ENCODE results near the gene GOPC.
"Not testable (repeated sequence)": the region's sequence is repeated elsewhere in the genome, so short reads cannot be mapped to it uniquely, and the experiment has no call there.

GOPC gene

DNA sequence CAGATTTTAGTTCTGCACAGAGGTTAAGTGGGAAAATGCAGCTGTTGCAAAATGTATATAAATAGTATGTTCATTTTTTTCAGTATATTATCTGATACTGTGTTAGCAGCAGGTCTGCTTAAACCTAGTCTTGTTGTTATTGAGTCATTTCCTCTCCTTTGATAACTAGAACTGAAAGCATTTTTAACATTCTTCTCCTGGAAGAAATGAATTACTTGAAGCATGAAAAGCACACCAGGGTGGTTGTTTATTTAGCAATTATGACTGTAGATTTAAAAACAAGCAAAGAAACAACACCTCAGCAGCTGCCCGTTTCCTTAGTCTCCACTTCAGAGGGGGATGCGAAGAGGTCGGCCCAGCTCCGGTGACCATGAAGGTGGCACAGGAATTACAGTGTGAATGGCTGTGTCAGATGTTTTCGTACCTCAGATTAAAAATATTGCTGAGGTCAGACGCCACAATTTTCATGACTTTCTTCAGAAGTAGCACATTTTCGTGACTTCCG, 53.5 kb downstream of the GOPC start:
- DNase-seq = peak; percentile 37

DNA sequence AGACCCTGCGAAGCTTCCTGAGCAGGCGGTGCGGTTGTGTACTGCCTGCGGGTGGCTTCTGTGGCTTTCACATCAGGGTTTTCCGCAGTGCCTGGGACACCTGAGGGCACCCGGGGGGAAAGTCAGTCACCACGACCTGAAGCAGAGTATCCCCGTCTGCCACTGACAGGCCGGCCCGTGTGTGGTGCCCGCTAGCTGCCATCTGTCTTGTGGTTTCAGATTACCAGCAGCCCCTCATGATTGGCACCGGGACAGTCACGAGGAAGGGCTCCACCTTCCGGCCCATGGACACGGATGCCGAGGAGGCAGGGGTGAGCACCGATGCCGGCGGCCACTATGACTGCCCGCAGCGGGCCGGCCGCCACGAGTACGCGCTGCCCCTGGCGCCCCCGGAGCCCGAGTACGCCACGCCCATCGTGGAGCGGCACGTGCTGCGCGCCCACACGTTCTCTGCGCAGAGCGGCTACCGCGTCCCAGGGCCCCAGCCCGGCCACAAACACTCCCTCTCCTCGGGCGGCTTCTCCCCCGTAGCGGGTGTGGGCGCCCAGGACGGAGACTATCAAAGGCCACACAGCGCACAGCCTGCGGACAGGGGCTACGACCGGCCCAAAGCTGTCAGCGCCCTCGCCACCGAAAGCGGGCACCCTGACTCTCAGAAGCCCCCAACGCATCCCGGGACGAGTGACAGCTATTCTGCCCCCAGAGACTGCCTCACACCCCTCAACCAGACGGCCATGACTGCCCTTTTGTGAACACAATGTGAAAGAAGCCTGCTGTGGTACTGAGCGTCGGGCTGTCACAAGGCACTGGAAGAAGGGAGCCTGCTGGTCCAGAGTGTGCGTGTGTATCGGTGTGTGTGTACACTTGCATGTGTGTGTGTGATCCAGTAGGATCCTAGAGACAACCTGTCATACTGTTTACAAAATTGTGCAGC, 54.4 kb downstream of the GOPC start:
- peak; percentile 45 for DNase-seq

DNA sequence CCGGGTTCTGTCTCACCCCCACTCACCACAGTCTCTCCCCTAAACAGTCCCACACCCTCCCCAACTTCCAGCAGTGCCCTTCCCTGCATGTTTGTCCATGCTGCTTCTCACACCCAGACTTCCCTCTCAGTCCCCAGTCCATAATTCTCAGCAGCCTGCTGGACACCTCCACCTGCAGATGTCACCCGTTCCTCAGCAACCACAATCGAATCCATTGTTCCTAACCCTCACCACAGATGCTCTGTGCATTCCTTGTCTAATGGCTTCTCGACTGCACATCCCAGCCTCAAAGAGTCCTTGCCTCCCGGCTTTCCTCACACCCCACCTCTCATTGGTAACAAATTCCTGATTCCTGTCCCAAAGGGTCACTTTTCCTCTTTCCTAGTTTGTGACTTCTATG, 55.6 kb downstream of the GOPC start:
- no peak for DNase-seq

DNA sequence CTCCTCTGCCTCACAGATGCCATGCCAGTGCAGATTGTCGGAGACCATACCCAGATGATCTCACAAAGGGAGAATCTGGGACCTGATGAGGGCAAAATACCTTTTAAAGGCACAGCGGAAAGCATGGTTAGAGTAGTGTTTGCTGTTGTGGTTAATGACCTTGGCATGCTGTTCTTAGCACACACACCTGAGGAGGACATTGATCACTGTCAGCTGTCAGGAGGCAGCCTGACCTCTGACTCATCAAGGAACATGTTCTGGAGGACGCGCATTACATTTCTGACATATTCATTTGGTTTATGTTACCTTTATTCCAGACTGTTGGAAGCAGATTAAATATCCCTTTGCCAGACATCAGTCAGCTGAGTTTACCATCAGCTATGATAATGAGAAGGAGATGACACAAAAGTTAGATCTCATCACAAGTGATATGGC, 57.1 kb downstream of the GOPC start:
- no peak for DNase-seq

DNA sequence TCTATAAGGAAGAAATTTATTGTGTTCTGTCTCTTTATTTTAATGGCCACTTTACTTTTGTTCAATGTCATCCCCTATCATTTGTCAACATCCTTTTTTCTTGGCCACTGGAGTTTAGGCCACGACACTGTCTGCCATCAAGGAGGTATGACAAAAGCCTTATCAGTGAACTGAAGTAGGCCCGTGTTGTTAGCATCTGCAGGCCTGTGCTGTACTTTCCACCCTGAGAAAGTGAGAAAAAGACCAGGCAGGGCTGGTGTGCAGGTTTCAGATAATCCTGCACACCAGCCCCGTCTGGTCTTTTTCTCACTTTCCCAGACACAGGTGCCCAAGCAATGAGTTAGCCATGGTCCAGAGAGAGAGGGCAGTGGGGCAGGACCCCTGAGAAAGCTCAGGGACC, 57.6 kb downstream of the GOPC start:
- no peak for DNase-seq

DNA sequence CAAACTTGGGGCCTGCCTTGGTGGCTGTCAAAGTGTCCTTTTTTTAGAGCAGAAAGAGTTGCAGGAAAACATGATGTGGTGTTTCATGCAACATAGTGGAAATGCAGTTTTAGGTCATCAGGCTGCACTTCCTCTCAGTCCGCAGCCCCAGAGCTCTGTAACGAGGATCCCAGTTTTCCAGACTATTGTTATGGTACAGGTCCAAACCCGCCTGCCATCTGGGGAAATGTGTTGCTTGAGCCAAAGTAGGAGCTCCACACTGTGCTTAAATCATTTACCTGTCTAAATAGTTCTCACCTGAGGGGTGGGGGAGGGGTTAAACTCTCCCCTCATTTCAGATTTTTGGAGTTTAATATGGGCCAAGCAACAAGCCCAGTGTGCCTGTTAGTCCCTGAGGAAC, 59.8 kb downstream of the GOPC start:
- no peak for DNase-seq

DNA sequence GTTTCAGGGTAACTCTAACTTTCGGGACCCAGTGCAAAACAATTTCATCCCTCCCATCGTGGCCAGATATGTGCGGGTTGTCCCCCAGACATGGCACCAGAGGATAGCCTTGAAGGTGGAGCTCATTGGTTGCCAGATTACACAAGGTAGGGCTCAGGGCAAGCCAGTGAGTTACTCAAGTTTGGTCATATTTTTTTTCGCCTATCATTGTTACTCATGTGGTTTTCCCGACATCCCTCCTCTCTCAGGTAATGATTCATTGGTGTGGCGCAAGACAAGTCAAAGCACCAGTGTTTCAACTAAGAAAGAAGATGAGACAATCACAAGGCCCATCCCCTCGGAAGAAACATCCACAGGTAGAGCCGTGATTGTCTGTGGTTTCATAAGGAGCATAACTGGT, 61.6 kb downstream of the GOPC start:
- no peak for DNase-seq

DNA sequence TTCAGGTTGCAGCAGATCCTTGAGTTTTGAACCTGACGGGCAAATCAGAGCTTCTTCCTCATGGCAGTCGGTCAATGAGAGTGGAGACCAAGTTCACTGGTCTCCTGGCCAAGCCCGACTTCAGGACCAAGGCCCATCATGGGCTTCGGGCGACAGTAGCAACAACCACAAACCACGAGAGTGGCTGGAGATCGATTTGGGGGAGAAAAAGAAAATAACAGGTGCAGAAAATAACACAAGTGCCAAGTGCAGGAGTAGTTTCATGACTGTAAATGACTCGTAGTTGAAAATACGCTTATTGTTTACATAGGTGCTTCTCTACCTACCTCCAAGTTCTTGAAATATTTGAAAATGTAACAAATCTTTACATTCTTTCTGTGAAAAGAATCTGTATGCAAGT, 63.7 kb downstream of the GOPC start:
- no peak for DNase-seq

DNA sequence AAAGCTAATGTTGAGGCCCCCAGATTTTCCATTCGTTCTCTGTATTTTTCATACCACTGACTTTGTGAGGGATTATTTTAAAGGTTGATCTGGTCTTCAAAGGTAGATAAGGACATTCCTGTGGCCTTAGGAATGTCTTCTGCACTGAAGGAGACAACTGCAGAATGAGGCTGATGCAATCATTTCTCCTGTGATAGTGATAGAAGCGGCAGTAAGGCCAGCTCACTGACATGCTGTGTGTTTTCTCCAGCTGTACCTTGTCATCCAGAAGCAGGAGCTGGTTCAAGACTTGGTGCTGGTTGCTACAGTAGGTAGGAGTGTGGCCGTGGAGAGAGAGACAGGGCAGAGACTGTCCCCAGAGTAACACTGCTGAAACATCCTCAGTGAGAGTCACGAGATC, 66.0 kb downstream of the GOPC start:
- DNase-seq = no peak

DNA sequence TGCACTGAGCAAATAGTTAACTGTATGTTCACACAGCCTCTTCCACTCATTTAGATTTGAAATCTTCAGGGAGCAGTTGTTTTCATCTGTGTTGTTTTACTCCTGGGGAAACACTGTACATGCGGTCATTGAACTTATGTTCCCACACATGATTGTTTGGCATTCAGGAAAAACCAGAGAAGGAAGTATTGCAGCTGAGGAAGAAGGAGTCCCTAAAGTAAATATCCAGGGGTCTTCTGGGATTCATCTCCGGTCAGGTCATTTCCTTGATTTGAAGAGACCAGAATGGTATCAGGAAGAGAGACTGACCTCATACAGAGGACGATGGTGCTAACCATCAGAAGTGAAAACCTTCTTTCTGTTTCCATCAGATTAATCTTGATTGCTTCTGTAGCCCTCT, 67.3 kb downstream of the GOPC start:
- DNase-seq = no peak

DNA sequence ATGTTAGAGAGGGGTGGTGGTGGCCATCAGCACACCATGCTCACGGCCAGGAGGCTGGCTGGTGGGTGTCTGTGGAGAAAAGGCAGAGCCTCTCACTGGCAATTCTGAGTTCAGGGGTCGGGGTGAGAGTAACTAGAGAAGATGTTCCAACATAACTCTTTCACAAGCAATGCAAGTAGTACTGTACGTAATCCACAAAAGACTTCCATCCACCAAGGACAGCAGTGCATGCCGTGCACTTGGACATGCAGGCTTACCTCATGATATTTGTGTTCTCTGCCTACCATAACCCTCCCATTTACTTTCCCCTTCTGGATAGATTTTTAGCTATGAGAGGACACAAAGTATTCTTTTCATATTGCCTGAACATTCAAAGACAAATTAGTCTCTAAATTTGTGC, 68.5 kb downstream of the GOPC start:
- no peak for DNase-seq

DNA sequence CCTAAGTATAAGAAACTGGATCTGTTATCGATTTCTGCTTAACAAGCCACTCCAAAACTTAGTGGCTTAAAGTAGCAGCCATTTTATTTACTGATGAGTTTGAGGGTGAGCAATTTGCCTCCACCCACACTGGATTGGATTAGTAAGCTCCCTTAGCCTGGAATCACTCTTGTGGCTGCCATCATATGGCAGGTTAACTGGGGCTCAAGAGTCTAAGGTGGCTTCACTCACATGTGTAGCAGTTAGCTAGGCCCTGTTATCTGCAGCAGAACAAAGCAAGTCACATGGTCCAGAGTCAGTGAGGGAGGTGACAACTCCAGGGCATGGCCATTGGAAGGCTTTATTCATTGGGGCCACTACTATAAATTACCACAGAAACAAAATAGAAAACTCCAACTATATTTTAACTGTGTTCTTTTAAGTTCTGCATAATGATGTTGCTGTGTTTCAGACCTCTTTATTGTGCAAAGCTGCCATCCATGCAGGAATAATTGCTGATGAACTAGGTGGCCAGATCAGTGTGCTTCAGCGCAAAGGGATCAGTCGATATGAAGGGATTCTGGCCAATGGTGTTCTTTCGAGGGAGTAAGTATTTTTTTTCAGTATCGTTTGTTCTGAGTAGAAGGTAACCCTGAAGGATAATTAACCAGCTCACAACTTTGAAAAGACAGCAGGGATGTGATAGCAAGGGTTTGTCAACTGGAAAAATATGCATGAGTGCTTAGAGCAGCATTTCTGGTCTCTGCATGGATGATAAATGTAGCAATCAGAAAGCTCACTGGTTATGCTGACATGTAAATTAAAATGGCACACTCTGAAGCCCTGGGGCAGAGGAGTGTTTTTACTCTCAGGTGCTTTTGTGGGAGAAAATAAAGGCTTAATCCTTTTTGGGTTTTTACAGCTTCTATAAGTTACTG, 70.2 kb downstream of the GOPC start:
- DNase-seq = no peak

DNA sequence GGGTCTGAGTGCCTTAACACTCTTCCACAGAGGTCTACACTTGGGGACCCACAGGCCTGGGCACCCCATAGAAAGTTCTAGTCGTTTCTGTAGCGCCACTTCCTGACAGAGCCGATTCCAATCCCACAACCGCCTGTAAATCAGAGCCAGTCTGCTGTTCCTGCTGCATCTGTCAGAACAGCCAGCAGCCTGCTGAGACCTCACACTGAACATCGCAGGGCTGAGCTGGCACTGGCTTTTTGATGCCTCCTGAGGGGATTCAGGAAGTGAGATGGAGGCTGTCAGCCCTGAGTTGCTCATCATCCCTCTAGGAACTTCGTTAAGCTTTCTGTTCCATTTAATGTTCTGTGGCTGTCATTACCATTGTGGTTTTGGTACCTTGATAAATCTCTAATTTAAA, 71.0 kb downstream of the GOPC start:
- no peak for DNase-seq

DNA sequence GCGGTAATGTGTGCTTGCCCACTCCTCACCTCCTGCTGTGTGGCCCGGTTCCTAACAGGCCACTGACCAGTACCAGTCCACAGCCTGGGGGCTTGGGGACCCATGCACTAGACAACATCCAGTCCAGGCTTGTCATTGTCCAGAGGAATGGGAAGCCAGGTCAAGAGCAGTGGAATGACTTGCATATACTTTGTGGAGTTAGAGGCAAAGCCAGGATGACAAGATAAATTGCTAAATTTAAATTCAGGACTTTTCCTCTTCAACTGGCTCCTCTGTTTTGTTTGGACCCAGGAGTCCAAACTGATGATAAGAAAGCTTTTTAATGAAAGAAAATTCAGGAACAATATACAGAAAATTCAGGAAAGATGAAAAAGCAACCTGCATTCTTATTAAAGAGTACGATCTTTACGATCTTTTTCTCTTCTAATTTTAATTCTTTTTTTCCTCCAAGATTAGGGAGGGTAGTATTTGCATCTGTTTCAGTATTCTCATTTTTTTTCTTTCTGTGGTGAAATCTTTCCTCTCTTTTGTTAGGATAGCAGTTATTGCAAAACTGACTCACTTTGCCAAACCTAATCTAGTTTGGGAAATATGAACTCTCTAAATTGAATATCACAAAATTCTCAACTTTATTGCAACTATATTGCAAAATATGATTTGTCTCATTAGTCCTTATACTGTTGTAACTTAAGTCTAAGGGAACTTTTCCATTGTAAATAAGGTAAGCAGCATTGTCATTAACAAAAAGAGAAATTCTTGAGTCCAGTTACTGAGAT, 71.7 kb downstream of the GOPC start:
- no peak for DNase-seq

DNA sequence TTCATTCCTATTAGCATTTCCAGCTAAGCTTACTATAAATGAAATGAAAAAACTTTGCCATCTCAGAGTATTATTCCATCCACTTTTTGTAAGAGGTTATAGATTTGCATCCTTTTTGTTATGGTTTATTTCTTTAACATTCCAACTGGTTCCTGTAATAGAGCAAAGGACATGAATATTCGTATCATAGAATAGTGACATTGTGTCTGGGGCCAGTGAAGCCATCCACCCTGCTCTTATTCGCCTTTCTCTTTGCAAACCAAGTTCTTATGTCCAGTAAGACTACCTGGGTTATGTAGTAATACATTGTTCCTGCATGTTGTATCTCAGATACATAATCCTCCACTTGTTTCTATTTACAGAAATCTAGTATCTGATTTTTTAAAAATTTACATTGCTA, 76.7 kb downstream of the GOPC start:
- DNase-seq = no peak

DNA sequence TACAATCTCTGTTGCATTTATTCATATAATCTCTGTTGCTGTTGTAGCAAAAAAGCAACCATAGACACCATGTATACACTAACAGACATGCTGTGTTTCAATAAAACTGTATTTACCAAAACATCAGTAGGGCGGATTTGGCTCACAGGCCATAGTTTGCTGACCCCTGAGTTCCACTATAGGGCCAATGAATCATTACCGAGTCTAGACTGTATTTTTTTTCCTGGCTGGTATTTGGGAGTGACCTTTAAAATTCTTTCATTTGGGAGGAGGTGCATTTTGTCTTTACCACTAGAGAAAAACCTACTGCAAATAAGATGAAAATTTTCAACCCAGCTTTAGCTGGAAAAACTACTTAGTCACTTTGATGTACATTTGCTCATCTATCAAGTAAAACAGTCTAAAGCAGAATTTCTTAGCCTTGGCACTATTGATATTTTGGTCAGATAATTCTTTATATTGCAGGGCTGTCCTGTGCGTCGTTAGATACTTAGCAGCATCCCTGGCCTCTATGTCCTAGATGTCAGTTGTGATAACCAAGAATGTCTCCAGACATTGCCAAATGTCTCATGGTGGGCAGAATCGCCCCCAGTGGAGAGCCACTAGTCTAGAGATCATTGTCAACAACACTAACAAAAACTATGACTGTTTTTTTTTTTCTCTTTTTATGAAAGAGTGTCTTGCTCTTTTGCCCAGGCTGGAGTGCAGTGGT, 80.4 kb downstream of the GOPC start:
- DNase-seq = no peak

DNA sequence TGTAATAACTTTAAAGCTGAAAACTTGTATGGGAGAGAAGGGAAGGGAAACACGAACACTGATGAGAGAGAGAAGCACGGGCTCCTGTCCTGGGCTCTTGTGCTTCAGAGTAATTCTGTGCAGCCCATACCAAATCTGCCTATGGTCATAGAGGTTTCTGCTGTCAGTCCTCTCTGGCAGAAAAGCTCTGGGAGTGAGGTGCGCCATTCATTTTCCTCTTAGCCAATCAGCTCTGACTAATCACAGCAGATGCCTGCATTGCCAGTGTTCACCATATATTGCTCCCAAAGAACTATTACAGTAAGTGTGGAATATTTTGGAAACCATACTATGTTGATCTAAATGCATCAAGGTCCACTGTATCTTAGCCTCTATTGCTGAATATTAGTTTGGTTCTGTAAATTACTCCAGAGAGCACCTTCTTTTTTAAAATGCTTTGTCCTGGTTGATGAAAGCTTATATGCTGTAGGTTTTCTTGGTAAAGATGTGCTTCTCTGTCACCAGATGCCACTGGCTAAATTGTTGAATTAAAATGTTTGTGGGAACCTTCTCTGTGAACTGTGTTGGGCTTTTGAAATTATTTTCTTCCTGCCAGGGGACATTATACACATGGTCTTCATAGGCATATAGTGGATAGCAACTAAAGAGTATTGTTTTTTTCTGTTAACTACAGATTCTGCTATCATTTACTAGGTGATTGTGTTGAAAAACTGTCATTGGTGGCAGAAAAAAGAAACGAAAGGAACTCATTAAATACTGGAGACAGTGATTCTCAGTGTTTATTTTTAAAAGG, 81.5 kb downstream of the GOPC start:
- DNase-seq = no peak

DNA sequence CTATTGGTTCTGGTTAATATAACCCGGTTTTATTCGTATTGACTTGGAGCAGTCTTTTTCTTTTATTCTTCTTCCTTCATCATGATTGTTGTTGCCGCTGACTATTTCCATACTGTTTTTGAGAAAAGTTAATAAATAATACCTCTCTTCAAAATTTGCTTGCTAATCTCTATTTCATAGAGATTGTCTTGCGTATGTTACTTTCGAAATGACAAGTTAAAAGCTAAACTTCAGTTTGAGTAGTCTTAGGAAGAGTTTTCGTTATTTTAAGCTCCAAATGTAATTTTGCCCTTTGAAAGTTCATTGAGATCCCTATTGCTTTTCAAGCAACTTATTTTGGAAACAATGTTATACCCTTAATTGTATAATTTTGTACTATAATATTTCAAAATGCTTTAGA, 83.4 kb downstream of the GOPC start:
- no peak for DNase-seq

DNA sequence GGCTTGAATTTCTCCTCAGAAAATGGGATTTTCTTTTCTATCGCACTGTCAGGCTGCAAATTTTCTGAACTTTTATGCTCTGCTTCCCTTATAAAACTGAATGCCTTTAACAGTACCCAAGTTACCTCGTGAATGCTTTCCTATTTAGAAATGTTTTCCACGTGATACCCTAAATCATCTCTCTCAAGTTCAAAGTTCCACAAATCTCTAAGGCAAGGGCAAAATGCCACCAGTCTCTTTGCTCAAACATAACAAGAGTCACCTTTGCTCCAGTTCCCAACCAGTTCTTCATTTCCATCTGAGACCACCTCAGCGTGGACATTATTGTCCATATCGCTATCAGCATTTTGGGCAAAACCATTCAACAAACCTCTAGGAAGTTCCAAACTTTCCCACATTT, 84.3 kb downstream of the GOPC start:
- DNase-seq = not testable (repeated sequence)

DNA sequence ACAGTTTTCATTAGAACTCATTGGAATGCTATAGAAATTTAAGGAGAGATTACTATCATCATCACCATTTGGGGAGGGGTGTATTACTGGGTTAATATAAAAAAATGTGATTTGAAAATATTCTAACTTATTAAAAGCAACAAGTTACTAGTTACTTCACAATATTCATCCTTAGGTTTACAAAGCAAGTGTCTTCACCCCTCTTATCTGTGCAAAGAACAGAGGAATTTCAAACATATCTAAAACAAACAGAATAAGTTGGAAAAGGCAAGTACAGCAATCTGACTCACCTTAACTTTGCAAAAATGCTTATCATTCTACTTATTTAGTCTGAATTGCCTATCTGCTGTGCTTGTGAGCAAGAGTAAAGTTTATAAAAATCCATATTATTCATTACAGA, 87.0 kb downstream of the GOPC start:
- no peak for DNase-seq

DNA sequence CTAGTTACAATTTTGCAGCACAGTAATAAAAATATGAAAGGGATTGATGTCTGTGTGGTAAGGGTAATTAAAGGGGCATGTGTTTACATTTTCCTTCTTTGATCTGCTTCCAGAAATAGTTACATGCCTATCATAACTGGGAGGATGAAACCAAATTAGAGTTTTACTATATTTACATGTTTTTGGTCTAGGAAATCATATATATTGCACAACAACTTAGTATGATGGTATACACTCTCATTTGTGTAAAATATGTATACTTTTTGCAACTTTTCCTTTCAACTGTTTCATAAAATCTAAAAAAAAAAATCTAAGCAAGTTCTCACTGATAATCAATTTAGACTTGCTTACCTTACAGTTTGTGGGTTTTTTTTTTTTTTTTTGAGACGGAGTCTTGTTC, 87.7 kb downstream of the GOPC start:
- DNase-seq = no peak
